K562 (cell line): ENCODE data around the gene DNAH1. TPM values are rescaled to one million over a fixed set of nuclear protein-coding genes. Genes with fewer than 3 reads are reported as not detected.

Experiments
- CEBPB ChIP-seq: fragments of 450-650 bp; IDR thresholded peaks from 2 replicates; pipeline ENCODE4 v1.6.1; 2016; ENCODE audit warnings: missing genetic modification characterization, missing compliant biosample characterization
- EGR1 ChIP-seq: fragments of 450-650 bp; conservative IDR thresholded peaks from 2 replicates; pipeline ENCODE4 v1.6.1; 2017; ENCODE audit warnings: mild to moderate bottlenecking
- ETV1 ChIP-seq: fragments of 450-650 bp; conservative IDR thresholded peaks from 2 replicates; pipeline ENCODE4 v1.6.1; 2016; ENCODE audit warnings: missing genetic modification characterization, control low read depth, low read depth, missing compliant biosample characterization
- FOXK2 ChIP-seq, 2 experiments: fragments of 450-650 bp; IDR thresholded peaks in 1 of 2; conservative IDR thresholded peaks in 1 of 2; 2 replicates each; pipeline ENCODE4 v1.6.1; 2016; ENCODE audit warnings: low read depth in 2 of 2, mild to moderate bottlenecking in 1 of 2
- IRF2 ChIP-seq: sonication (generic); formaldehyde crosslinking; IDR thresholded peaks from 2 replicates; pipeline ENCODE4 v1.8.1; 2022; ENCODE audit warnings: mild to moderate bottlenecking, missing genetic modification reagents
- MTA3 ChIP-seq: fragments of 450-650 bp; formaldehyde crosslinking; IDR thresholded peaks from 2 replicates; pipeline ENCODE4 v1.6.1; 2017; ENCODE audit warnings: mild to moderate bottlenecking, borderline replicate concordance
- RFX1 ChIP-seq: fragments of 450-650 bp; IDR thresholded peaks from 2 replicates; pipeline ENCODE4 v1.6.1; 2016; ENCODE audit warnings: mild to moderate bottlenecking, moderate library complexity
- SMARCA4 ChIP-seq: fragments of 450-650 bp; IDR thresholded peaks from 2 replicates; pipeline ENCODE4 v1.6.1; 2016
- TCF7 ChIP-seq: sonication (generic); IDR thresholded peaks from 2 replicates; pipeline ENCODE4 v1.6.1; 2016; ENCODE audit warnings: antibody characterized with exemption, borderline replicate concordance
- ZKSCAN3 ChIP-seq: fragments of 250-450 bp; sonication (Bioruptor Pico); IDR thresholded peaks from 2 replicates; pipeline ENCODE4 v1.4.0; 2020
- ZNF212 ChIP-seq: fragments of 450-650 bp; formaldehyde crosslinking; IDR thresholded peaks from 2 replicates; pipeline ENCODE4 v1.4.0; 2020; ENCODE audit warnings: mild to moderate bottlenecking
- ZNF77 ChIP-seq: fragments of 250-450 bp; sonication (Bioruptor Pico); IDR thresholded peaks from 2 replicates; pipeline ENCODE4 v1.5.0; 2020
- polyA plus RNA-seq, 8 experiments: library from polyadenylated mRNA; depleted of rRNA in 4 of 8; stranded (reverse) in 5 of 8; unstranded in 3 of 8; fragments of >200 nt; fragmentation: Nextera tagmentation in 2 of 8; fragmentation: Illumina TruSeq in 1 of 8; extraction: Ambion mirVana in 2 of 8; extraction: Trizol in 1 of 8; gene quantifications; 2 replicates each; pipeline versions ENCODE4 v1.2.1 to v1.2.3, GENCODE V29; 2011 to 2014; ENCODE audit warnings: inconsistent platforms in 1 of 8, missing spikeins in 1 of 8
- total RNA-seq, 7 experiments: library from RNA; depleted of rRNA in 6 of 7; stranded (reverse); fragments of >200 nt in 6 of 7; fragmentation: Illumina TruSeq in 2 of 7; extraction: Trizol in 2 of 7; gene quantifications; 2 replicates each; pipeline versions ENCODE4 v1.2.1 to v1.2.3, GENCODE V29; 2011 to 2021; ENCODE audit warnings: low replicate concordance in 1 of 7
- TF ChIP-seq, protein P1 (sequence below): fragments of 250-450 bp; sonication (Bioruptor Pico); IDR thresholded peaks from 2 replicates; pipeline ENCODE4 v1.5.0; 2021
- TF ChIP-seq, protein P2 (sequence below): sonication (generic); formaldehyde crosslinking; IDR thresholded peaks from 2 replicates; pipeline ENCODE4 v1.8.0; 2022; ENCODE audit warnings: mild to moderate bottlenecking, missing genetic modification reagents
- TF ChIP-seq, protein P3 (sequence below): fragments of 450-650 bp; conservative IDR thresholded peaks from 2 replicates; pipeline ENCODE4 v1.6.1; 2016; ENCODE audit warnings: missing genetic modification characterization, low read depth, mild to moderate bottlenecking, missing compliant biosample characterization, moderate library complexity
- TF ChIP-seq, protein P4 (sequence below): fragments of 450-650 bp; formaldehyde crosslinking; IDR thresholded peaks from 2 replicates; pipeline ENCODE4 v1.4.0; 2020; ENCODE audit warnings: mild to moderate bottlenecking, moderate library complexity
- TF ChIP-seq, protein P5 (sequence below): sonication (generic); formaldehyde crosslinking; IDR thresholded peaks from 2 replicates; pipeline ENCODE4 v1.9.0; 2022; ENCODE audit warnings: mild to moderate bottlenecking, missing genetic modification reagents

Gene DNAH1
- total and polyA plus RNA-seq, 9 of the 15 experiments (the other 6 are each of a cell fraction or from before 2014, with no cell fraction given): 0.04 to 0.84 (median 0.50) TPM

DNA sequence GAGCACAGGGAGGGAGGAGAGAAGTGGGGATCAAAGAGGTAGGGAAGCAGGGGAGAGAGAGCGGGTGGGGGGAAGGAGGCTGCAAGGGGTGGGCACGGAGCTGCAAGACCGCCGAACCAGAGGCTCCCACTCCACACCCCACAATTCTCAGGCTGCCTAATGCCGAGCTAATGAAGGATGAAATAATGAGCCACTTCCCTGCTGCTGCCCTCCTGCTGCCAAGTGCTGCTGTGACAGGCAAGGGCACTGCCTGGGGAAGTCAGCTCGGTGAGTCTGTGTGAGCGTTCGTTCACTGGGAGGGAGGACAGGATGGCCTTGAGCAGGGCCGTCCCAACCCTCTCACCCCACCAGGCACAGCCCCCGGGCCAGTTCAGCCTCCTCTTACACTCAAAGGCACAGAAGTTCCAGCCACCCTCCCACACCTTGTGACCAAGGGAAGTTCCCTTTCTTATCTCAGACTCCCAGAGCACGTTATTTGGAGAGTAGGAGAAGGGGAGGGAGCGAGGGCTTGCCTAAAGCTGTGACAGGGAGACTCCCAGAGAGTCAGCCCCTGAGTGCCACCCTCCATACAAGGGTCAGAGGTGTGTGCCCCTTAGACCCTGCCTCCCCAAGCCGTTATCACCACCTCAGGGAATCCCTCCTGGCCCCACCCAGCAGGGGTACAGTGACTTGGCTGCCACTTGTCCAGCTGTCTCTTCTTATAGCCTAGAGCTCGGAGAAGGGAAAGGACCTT, 16.1 kb upstream of the DNAH1 start (continued):
- peak; percentile 76; the same call in 1 of the 2 replicates for TF ChIP-seq MTA3
- no peak for TF ChIP-seq IRF2 (CRISPR knock-in tag)
- TF ChIP-seq, protein P1, sequence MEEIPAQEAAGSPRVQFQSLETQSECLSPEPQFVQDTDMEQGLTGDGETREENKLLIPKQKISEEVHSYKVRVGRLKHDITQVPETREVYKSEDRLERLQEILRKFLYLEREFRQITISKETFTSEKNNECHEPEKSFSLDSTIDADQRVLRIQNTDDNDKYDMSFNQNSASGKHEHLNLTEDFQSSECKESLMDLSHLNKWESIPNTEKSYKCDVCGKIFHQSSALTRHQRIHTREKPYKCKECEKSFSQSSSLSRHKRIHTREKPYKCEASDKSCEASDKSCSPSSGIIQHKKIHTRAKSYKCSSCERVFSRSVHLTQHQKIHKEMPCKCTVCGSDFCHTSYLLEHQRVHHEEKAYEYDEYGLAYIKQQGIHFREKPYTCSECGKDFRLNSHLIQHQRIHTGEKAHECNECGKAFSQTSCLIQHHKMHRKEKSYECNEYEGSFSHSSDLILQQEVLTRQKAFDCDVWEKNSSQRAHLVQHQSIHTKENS (CRISPR knock-in tag): no peak
- TF ChIP-seq TCF7: no peak
- peak; percentile 79 for TF ChIP-seq SMARCA4
- TF ChIP-seq, protein P2, sequence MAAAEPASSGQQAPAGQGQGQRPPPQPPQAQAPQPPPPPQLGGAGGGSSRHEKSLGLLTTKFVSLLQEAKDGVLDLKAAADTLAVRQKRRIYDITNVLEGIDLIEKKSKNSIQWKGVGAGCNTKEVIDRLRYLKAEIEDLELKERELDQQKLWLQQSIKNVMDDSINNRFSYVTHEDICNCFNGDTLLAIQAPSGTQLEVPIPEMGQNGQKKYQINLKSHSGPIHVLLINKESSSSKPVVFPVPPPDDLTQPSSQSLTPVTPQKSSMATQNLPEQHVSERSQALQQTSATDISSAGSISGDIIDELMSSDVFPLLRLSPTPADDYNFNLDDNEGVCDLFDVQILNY (CRISPR knock-in tag): no peak
- TF ChIP-seq FOXK2 (conservative IDR thresholded peaks at IDR 0.05 in 1 of 2, IDR thresholded peaks at IDR 0.05 in 1 of 2; ENCODE audit: low read depth in 2 of 2): no peak
- TF ChIP-seq EGR1: peak; percentile 68
- TF ChIP-seq ZNF77: no peak
- TF ChIP-seq, protein P3, sequence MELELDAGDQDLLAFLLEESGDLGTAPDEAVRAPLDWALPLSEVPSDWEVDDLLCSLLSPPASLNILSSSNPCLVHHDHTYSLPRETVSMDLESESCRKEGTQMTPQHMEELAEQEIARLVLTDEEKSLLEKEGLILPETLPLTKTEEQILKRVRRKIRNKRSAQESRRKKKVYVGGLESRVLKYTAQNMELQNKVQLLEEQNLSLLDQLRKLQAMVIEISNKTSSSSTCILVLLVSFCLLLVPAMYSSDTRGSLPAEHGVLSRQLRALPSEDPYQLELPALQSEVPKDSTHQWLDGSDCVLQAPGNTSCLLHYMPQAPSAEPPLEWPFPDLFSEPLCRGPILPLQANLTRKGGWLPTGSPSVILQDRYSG (tag): no peak
- no peak for TF ChIP-seq ZNF212 (CRISPR knock-in tag)
- TF ChIP-seq CEBPB (tag): no peak
- TF ChIP-seq, protein P4, sequence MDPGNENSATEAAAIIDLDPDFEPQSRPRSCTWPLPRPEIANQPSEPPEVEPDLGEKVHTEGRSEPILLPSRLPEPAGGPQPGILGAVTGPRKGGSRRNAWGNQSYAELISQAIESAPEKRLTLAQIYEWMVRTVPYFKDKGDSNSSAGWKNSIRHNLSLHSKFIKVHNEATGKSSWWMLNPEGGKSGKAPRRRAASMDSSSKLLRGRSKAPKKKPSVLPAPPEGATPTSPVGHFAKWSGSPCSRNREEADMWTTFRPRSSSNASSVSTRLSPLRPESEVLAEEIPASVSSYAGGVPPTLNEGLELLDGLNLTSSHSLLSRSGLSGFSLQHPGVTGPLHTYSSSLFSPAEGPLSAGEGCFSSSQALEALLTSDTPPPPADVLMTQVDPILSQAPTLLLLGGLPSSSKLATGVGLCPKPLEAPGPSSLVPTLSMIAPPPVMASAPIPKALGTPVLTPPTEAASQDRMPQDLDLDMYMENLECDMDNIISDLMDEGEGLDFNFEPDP (CRISPR knock-in tag): no peak
- TF ChIP-seq ZKSCAN3 (CRISPR knock-in tag): no peak
- TF ChIP-seq, protein P5, sequence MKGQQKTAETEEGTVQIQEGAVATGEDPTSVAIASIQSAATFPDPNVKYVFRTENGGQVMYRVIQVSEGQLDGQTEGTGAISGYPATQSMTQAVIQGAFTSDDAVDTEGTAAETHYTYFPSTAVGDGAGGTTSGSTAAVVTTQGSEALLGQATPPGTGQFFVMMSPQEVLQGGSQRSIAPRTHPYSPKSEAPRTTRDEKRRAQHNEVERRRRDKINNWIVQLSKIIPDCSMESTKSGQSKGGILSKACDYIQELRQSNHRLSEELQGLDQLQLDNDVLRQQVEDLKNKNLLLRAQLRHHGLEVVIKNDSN (CRISPR knock-in tag): no peak; the same call in 1 of the 2 replicates
- TF ChIP-seq ETV1 (tag): no peak
- TF ChIP-seq RFX1: no peak
